Measurements from ENCODE around the gene CHD1L. TPM values are rescaled to one million over a fixed set of nuclear protein-coding genes. Genes with fewer than 3 reads are reported as not detected.

The CHD1L gene
- polyA plus RNA-seq, 1 donor from 2014 or later = 26.0 TPM

GRCh38 chr1:147337040-147337630 lies 94.7 kb downstream of the CHD1L start:
- H3K4me1 Mint-ChIP-seq = no peaks in the 10 kb centered on the region
- H3K4me3 Mint-ChIP-seq = no peak overlapping the region
- H3K27me3 Mint-ChIP-seq = peaks cover 29% of the 10 kb centered on the region
- no peak overlapping the region for H3K27ac Mint-ChIP-seq
- H3K9me3 Mint-ChIP-seq = no peaks in the 10 kb centered on the region
- H3K36me3 Mint-ChIP-seq = no peaks in the 10 kb centered on the region

GRCh38 chr1:147338571-147338970 lies 96.1 kb downstream of the CHD1L start:
- no peak overlapping the region for H3K27ac Mint-ChIP-seq
- H3K4me3 Mint-ChIP-seq = no peak overlapping the region
- peaks cover 29% of the 10 kb centered on the region for H3K27me3 Mint-ChIP-seq
- H3K9me3 Mint-ChIP-seq = no peaks in the 10 kb centered on the region
- no peaks in the 10 kb centered on the region for H3K36me3 Mint-ChIP-seq
- peaks cover 0 to 2% (median 0%) of the 10 kb centered on the region in 3 donors for H3K4me1 Mint-ChIP-seq

- H3K9me3 Mint-ChIP-seq = peaks cover 0 to 10% (median 0%) of the 10 kb centered on the region in 3 donors
- H3K27me3 Mint-ChIP-seq = peaks cover 24% of the 10 kb centered on the region
- no peak overlapping the region for H3K4me3 Mint-ChIP-seq
Observed at GRCh38 chr1:147341246-147341645, 98.8 kb downstream of the CHD1L start.

More at GRCh38 chr1:147341246-147341645, 98.8 kb downstream of the CHD1L start:
- Mint-ChIP-seq H3K4me1 (peaks cover 0 to 2% (median 0%) of the 10 kb centered on the region in 3 donors), H3K36me3 (peaks cover 2% of the 10 kb centered on the region), H3K27ac (no peak overlapping the region)

Other genes with a start within 250 kb of the CHD1L start
- gene PRKAB2, start 70.2 kb upstream of the CHD1L start, polyA plus RNA-seq = 2.6 TPM
- 1.9 TPM for gene FMO5, start 17.3 kb upstream of the CHD1L start, polyA plus RNA-seq